GM19043 (cell line): Measurements from ENCODE around the gene NCAPD2.
A peak's percentile ranks its signal among the peaks of the same experiment; 100 is the strongest.

ENCODE experiments used
- ATAC-seq: cut with Tn5 transposase; IDR thresholded peaks from one replicate; pipeline ENCODE4 v1.9.1; 2021; ENCODE audit warnings: low read depth; ENCODE audit not compliant: unreplicated experiment

Gene NCAPD2

GRCh38 chr12:6493497-6494257 is at the start of gene NCAPD2:
TSS of gene NCAPD2 (plus strand) at chr12:6494102. CDS start at chr12:6495099, 997 bp downstream.
- ATAC-seq = peak; percentile 86

- no peak for ATAC-seq
Observed at GRCh38 chr12:6444704-6445688, 48.9 kb upstream of the NCAPD2 start, which contains the start of gene CD27. TSS of gene CD27 (plus strand) at chr12:6444955. CDS start at chr12:6445096, 141 bp downstream.

- ATAC-seq = no peak
Observed at GRCh38 chr12:6450091-6450868, 43.6 kb upstream of the NCAPD2 start.

GRCh38 chr12:6450869-6451347 is 43.0 kb upstream of the NCAPD2 start:
- ATAC-seq = no peak

- peak; percentile 79 for ATAC-seq
Observed at GRCh38 chr12:6451348-6452244, 42.3 kb upstream of the NCAPD2 start, which contains the start of gene TAPBPL. TSS of gene TAPBPL (plus strand) at chr12:6452042. CDS start at chr12:6452249, 207 bp downstream.

GRCh38 chr12:6452245-6452943 is 41.5 kb upstream of the NCAPD2 start:
- no peak for ATAC-seq

GRCh38 chr12:6452944-6453630 is 40.8 kb upstream of the NCAPD2 start:
- ATAC-seq = no peak

GRCh38 chr12:6457220-6457945 is 36.5 kb upstream of the NCAPD2 start:
- ATAC-seq = no peak

- ATAC-seq = no peak
Observed at GRCh38 chr12:6458281-6459003, 35.5 kb upstream of the NCAPD2 start.

- ATAC-seq = no peak
Observed at GRCh38 chr12:6459004-6459337, 34.9 kb upstream of the NCAPD2 start.

GRCh38 chr12:6460751-6461371 is 33.0 kb upstream of the NCAPD2 start:
- ATAC-seq = no peak

- peak; percentile 91 for ATAC-seq
Observed at GRCh38 chr12:6461401-6462233, 32.3 kb upstream of the NCAPD2 start.

GRCh38 chr12:6462234-6462995 is 31.5 kb upstream of the NCAPD2 start:
- ATAC-seq = no peak

GRCh38 chr12:6463216-6463615 is 30.7 kb upstream of the NCAPD2 start:
- no peak for ATAC-seq

GRCh38 chr12:6463858-6464257 is 30.0 kb upstream of the NCAPD2 start:
- no peak for ATAC-seq
